GM12801 (cell line): ENCODE results near the gene JPH3.

Source experiments
- TF ChIP-seq, protein P1 (sequence below): IDR thresholded peaks from one replicate; pipeline ENCODE4 v1.5.1; 2011; ENCODE audit warnings: control low read depth; ENCODE audit not compliant: insufficient read length; ENCODE audit errors: extremely low read depth

The JPH3 gene

DNA sequence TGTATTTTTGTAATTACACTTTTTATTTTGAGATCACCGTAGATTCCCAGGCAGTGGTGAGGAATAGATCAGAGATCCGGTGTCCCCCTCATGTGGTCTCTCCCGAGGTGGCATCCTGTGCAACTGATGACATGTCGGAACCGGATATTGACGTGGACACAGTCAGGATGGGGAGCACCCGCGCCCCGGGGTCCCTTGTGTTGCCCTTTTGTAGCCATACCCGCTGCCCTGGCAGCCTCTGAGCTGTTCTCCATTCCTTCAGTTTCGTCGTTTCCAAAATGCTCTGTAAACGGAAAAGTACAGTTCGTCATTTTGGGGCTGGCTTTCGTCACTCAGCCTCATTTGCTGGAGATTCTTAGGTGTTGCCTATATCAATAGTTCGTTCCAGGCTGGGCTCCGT lies 14.2 kb downstream of the JPH3 start:
- TF ChIP-seq, protein P1, sequence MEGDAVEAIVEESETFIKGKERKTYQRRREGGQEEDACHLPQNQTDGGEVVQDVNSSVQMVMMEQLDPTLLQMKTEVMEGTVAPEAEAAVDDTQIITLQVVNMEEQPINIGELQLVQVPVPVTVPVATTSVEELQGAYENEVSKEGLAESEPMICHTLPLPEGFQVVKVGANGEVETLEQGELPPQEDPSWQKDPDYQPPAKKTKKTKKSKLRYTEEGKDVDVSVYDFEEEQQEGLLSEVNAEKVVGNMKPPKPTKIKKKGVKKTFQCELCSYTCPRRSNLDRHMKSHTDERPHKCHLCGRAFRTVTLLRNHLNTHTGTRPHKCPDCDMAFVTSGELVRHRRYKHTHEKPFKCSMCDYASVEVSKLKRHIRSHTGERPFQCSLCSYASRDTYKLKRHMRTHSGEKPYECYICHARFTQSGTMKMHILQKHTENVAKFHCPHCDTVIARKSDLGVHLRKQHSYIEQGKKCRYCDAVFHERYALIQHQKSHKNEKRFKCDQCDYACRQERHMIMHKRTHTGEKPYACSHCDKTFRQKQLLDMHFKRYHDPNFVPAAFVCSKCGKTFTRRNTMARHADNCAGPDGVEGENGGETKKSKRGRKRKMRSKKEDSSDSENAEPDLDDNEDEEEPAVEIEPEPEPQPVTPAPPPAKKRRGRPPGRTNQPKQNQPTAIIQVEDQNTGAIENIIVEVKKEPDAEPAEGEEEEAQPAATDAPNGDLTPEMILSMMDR: no peak

- TF ChIP-seq, protein P1: no peak
Observed at GRCh38 chr16:87618216-87618615, 15.9 kb downstream of the JPH3 start.

DNA sequence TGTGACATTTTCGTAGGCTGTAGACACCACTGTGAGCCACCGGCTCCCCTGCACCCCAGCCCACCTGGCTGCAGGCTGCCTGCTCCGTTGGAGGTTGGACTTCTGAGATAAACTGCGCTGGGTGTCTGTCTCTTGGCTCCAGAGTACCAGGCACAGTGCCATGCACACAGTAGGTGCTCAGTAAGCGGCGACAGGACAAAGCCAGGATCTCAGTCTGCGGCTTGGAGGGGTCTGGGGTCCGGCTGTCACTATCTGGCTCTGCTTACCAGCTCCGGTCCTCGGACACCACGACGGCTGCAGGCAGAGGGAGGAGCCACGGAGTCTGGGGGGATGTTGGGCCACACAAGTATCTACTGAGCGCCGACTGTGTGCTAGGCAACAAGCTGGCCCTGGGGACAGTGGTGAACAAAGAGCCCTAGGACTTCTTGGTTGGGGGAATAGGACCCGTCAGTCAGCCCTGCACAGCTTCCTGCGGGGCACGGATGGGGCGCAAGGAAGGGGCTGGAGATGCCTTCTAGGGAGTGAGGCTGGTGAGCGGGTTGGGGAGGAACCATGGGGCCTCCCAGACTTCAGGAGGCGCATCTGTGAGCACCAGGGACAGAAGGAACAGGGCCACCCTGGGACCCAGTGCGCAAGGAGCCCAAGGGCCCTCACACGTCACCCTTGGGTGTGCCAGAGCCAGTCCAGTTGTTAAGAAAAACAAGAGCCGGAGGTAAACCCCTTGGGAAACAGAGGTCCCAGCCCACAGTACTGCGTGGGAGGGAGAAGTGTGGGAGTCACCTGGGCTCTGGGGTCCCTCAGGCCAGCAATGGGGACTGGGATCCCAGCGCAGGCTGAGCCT lies 17.3 kb downstream of the JPH3 start:
- TF ChIP-seq, protein P1: no peak

- TF ChIP-seq, protein P1: no peak
Observed at GRCh38 chr16:87620201-87620495, 17.8 kb downstream of the JPH3 start.

DNA sequence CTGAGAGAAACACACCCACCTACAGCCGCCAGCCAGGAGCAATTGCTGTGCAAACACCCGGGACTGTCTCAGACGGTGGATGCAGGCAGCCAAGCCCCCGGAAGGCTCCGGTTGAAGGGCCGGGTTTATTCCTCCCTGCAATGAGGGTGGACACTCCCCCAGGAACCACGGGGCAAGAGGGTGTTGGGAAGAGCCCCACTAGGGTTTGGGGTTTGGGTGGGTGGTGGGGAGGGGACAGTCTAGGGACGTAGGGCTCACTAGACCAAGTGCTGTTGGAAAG lies 19.2 kb downstream of the JPH3 start:
- TF ChIP-seq, protein P1: no peak

- TF ChIP-seq, protein P1: no peak
Observed at GRCh38 chr16:87621976-87622713, 19.8 kb downstream of the JPH3 start.

DNA sequence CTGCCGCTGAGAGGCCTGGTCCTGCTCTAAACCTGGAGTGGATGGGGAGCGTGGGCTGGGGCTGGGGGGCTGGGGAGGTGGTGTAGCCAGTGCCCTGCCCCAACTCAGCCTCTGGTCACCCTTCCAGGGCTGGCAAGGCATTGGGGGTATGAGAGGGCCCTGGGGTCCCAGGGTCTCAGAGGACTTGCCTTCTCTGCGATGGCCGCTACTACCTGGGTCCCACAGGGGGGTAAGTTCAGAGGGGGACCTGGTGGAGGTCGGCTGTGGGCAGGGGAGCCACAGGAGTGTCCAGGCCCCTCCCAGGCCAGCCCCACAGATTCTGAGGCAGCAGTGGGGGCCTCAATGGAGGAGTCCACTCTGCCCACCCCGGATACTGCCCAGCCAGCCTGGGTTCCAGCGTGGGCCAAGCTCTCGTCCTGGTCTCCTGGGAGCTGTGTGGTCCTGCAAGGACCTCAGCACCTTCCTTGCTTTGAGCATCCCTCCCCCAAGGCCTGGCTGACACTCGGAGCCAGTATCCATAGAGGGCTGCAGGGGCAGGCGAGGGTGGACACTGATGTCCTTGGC lies 20.5 kb downstream of the JPH3 start:
- TF ChIP-seq, protein P1: no peak
